Measurements from ENCODE around the gene GOLGA8N.

The GOLGA8N gene

GRCh38 chr15:32652178-32652577 is 58.9 kb downstream of the GOLGA8N start:
- no peak for DNase-seq

DNA sequence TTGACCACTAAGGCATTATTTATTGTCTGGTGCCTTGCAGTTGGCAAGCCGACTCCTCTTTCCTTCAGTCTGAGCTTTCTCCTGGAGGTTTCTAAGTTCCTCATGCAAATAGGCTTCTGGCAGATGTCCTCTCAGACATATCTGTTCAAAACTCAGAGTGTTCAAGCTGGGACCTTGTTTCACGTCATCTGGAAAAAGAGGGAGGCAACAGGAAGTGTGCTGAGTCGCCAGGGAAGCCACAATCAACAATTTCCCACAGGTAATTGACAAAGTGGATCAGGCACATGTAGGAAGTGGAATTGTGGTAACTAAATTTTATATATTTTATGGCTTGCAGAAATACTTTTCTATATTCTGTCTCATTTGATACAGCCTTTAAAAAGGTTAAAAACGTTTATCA is 62.8 kb downstream of the GOLGA8N start:
- DNase-seq: no peak

DNA sequence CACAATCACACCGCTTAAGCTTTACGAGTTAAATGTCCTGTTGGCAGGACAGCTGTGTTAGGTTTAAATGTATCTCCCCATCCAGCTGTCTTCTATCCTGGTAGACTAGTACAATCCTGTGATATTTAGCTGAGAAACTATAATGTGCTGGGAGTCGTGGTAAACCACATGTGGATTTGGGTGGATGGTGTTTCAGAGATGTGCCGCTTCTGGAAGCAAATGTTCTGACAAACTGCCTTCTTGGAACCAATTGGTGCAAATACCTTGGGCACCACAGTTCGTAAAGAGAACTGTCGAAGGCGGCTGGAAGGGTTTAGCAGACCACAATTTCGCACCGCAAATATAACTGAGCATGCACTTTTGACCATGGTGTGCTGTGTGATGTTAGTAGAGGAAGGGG is 63.2 kb downstream of the GOLGA8N start:
- no peak for DNase-seq
